ENCODE results near the gene DHRS13.

DNA sequence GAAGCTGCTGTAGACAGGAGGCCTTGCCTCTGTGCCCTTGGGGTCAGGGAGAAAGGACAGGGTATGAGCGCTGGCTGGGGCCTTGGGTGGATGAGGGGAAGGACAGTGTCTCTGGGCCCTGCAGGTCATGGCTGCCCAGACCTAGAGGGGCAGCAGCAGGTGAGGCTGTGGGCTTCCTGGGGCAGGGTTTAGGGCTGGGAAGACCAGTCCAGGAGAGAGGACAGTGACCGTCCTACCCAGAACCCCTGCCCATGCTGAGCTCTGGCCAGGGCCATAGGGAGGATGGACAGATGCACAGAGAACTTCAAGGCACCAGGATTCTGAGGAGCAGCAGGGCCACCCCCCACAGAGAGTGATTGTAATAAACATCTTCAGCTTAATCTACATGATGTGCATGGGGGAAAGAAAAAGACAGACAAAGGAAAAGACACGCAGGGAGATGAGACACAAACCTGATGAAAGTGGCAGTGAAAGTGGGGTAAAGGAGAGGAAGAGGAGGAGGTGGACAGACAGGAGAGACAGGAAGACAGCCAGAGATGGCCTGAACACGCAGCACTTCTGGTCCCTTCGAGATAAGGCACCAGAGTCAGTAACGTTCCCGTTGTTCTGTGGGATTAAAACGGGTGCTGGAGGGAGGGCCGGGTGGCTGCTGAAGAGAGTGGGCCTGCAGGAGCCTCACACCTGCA lies 22.9 kb downstream of the DHRS13 start:
- TF ChIP-seq CTCF (IDR thresholded peaks at IDR 0.05 in 4 of 5, conservative IDR thresholded peaks at IDR 0.05 in 1 of 5): no peak
- TF ChIP-seq POLR2A (IDR thresholded peaks at IDR 0.05): no peak
